Left cardiac atrium (tissue), 4 donors: ENCODE measurements around the gene ZNF722. TPM values are rescaled to one million over a fixed set of nuclear protein-coding genes. Genes with fewer than 3 reads are reported as not detected.
"Not testable (repeated sequence)": the region's sequence is repeated elsewhere in the genome, so short reads cannot be mapped to it uniquely, and the experiment has no call there.

ENCODE experiments used
- ATAC-seq, 2 donors: fragments of 200-7000 bp; cut with Tn5 transposase; one replicate each; pipeline ENCODE4 v1.9.1; 2020; ENCODE audit warnings: mild to moderate bottlenecking in 2 of 2, moderate library complexity in 2 of 2
- DNase-seq: peaks from one replicate; pipeline ENCODE4 v3.0.0-alpha.2; 2020
- intact Hi-C, 2 donors: fragments of 100-400 bp; cut with DNase I; formaldehyde crosslinking; loops; one replicate each; pipeline versions ENCODE4 v1.14.1 to v1.15.1; 2022 to 2023
- long read RNA-seq: library from polyadenylated mRNA; unstranded; transcript quantifications from one replicate; pipeline ENCODE4 v2.0.0, GENCODE V29; 2021
- total RNA-seq, 2 donors: library from RNA; stranded (reverse); fragmentation: NEBNext Ultra II Directional; extraction: Animal tissue kit (Norgen Biotek cat#: 25700); gene quantifications; one replicate each; pipeline ENCODE4 v1.2.1, GENCODE V29; 2021
- donor health status: DM: no; HTN: yes; CAD: no.
- donor health status: DM: no; HTN: yes; CAD: no; lungs with severe emphysema.
- donor health status: DM: yes; HTN: yes; CAD: no.
- donor health status: Dilated cardiomyopathy.

Gene ZNF722
- not detected for total RNA-seq
- long read RNA-seq = 0 reads

DNA sequence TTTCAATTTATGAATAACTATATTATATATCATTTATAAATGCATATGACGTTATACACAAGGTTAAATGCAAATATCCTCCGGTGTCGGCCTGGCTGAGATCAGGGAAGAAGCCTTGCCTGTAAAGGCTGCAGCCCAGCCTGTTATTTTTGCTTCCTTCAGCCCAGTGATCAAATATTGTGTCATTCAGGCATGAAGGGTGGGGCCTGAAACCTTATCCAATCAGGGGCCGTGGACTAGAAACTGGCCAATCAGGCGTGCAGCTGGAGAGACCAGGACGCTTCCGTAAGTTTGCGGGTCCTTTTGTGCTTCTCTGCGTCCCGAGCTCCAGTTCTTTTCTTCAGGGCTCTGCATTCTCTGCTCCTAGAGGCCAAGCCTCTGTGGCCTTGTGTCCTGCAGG, at the start of gene ZNF722:
Gene ZNF722, plus strand, starts transcription at position 301 of the 400 bp plus-strand sequence. CDS start 113 bp downstream, outside the sequence.
- no peak for ATAC-seq
- intact Hi-C loops = no loop called here
- DNase-seq = no peak

DNA sequence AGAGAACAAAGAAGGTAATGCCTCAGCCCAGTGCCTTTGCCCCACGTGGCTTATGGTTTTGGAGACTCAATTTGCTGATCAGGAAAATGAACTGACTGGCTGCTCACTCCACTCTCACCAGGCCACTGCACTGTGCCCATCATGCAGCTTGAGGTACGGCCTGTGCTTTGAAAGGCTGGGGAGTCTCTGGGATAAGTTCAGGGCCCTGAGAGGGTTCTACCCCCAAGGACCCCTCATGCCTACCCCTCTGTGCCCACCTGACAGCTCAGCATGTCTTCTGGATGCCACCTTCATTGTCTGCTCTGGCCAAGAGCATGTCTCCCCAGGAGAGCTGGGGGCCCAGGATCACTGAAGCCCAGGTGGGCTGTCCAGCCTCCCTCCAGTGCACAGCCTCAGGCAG, 45.5 kb upstream of the ZNF722 start:
- ATAC-seq (no peak), DNase-seq (no peak)
- intact Hi-C loops = no loop called here

DNA sequence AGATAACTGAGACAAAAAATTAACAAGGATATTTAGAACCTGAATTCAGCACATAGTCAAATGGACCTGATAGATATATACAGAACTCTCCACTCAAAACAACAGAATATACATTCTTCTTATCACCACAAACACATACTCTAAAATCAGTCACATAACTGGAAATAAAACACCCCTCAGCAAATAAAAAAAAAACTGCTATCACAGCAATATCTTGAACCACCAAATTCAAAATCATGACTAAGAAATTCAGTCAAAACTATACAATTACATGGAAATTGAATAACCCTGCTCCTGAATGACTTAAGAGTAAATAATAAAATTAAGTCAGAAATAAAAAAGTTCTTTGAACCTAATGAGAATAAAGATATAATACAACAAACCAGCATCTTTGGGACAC, 30.0 kb upstream of the ZNF722 start:
- no peak for DNase-seq
- intact Hi-C loops = no loop called here
- ATAC-seq = no peak

DNA sequence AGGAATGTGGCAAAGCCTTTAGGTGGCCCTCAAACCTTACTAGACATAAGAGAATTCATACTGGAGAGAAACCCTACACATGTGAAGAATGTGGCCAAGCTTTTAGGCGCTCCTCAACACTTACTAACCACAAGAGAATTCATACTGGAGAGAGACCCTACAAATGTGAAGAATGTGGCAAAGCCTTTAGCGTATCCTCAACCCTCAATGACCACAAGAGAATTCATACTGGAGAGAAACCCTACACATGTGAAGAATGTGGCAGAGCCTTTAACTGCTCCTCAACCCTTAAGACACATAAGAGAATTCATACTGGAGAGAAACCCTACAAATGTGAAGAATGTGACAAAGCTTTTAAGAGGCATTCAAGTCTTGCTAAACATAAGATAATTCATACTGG, 16.8 kb downstream of the ZNF722 start:
- ATAC-seq, intact Hi-C loops, DNase-seq: not testable (repeated sequence)

DNA sequence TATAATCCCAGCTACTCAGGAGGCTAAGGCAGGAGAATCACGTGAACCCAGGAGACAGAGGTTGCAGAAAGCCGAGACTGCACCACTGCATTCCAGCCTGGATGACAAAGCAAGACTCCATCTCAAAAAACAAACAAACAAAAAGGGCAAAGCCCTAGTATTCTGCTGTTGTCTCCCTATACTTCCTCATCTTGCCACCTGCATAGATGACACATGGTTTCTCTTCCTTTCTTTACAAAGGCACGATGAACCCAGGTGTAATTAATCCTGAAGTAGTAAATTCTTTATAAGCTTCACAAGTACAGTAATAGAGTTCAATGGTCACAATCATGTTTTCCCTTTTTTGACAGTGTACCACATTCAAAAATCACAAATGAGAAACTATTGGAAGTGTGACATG, 36.7 kb downstream of the ZNF722 start:
- no peak for DNase-seq
- intact Hi-C loops = no loop called here

DNA sequence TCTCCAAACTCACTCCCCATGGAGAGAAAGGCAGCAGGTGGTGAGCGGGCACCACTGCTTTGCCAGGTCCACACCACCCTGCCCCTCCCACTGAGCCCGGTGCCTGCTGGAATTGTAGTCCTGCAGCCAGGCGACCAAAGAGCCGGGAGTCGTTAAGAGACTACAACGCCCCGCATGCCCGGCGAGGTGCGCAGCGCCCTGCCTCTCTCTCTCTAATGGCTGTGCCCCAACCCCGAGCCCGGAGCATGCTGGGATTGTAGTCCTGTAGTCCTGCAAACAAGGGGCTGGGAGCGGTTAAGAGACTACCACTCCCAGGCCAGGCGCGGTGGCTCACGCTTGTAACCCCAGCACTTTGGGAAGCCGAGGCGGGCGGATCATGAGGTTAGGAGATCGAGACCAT, 38.4 kb downstream of the ZNF722 start:
- intact Hi-C loops = no loop called here
- peak; percentile 33 for DNase-seq
- peak in 1 of 2 donors; percentile 18 for ATAC-seq

More for the DNA sequence above, 36.7 kb downstream of the ZNF722 start:
- no peak for ATAC-seq

DNA sequence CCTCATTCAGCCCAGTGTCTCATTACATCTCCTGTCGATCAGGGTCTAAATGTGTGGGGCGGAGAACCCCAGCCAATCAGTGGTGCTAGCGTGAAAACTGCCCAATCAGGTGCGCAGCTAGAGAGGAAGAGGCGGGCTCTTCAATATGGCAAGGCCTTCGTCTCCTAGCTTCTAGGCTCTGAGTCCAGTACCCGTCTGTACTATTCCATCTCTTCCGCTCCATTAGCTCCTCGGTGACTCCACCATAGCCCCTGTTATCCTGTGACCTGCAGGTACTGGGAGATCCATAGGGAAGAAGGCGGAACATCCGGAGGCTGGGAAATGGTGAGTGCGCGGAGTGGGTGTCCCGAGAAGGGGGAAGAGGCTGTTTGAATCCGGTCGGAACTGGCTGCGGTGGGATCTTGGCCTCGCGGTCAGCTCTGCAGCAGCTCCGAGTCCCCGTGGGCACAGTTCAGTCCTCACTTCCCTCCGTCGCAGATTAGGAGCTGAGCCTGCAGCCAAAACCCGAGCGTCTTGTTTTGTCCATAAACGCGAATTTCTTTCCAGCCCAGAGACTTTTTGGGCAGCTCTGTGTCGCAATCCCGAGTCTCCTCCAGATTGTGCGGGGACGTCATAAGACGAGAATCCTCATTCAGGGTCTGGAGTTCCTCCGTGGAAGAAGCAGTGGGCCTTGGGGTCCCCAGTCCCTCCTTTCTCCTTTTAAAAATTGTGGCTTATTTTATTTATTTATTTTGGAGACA, 46.8 kb downstream of the ZNF722 start, which contains the start of gene ZNF727:
Gene ZNF727, plus strand, starts transcription at position 134 of the 740 bp plus-strand sequence. Its CDS starts 188 bp downstream, at position 322.
- ATAC-seq (peak; percentile 97 to 99), DNase-seq (peak; percentile 86)
- intact Hi-C loops = loop anchor here in 1 of 2 donors (10.0 kb wide), 1 partner anchor 121 kb away; no protein-coding TSS in a partner anchor

DNA sequence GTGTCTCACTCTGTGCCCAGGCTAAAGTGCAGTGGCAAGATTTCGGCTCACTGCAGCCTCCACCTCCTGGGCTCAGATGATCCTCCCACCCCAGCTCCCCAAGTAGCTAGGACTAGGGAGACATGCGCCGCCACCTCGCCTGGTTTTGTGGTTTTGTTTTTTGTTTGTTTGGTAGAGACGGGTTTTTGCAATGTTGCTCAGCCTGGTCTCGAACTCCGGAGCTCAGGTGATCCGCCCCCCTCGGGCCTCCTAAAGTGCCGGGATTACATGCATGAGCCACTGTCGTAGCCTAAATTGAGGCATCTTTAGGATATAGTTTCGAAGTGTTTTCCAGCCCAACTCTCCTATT, 47.4 kb downstream of the ZNF722 start:
- DNase-seq = no peak
- ATAC-seq = peak in 1 of 2 donors; percentile 17
- intact Hi-C loops = loop anchor here in 1 of 2 donors (10.0 kb wide), 1 partner anchor 121 kb away; no protein-coding TSS in a partner anchor

Other genes starting within 250 kb of the ZNF722 start
- gene ZNF727, start 46.6 kb downstream of the ZNF722 start, total RNA-seq = 1 to 10 TPM; 2.5 to 3.2 TPM
- gene ZNF735, start 208.4 kb downstream of the ZNF722 start, total RNA-seq = not detected
- gene ZNF679, start 229.6 kb downstream of the ZNF722 start, total RNA-seq = not detected